ENCODE results near the gene PARP3. TPM values are rescaled to one million over a fixed set of nuclear protein-coding genes. Genes with fewer than 3 reads are reported as not detected.

The PARP3 gene
- total RNA-seq, 4 donors from 2014 or later, result 5.1 to 22.4 (median 11.4) TPM

- peak overlapping the region in 1 of 2 donors; percentile 74 for H3K27ac ChIP-seq
- no peaks in the 10 kb centered on the region for H3K36me3 ChIP-seq
- H3K9me3 ChIP-seq, result no peaks in the 10 kb centered on the region
- TF ChIP-seq POLR2A (IDR thresholded peaks at IDR 0.05) (no peak), CTCF (IDR thresholded peaks at IDR 0.05) (no peak)
- intact Hi-C loops (cut with DNase I; ENCODE audit: low total_unique reads), result no loop called here
- peak overlapping the region; percentile 69 to 72 for H3K4me3 ChIP-seq
- peaks cover 0 to 6% of the 10 kb centered on the region in 2 donors for H3K4me1 ChIP-seq
- no peaks in the 10 kb centered on the region for H3K27me3 ChIP-seq
- DNase-seq, result no peak
Measured at GRCh38 chr3:51940648-51941462, 1.3 kb upstream of the PARP3 start.

- H3K9me3 ChIP-seq, result no peaks in the 10 kb centered on the region
- H3K27ac ChIP-seq, result peak overlapping the region in 1 of 2 donors; percentile 74
- TF ChIP-seq POLR2A (IDR thresholded peaks at IDR 0.05), result no peak
- TF ChIP-seq CTCF (IDR thresholded peaks at IDR 0.05), result no peak
- intact Hi-C loops (cut with DNase I; ENCODE audit: low total_unique reads), result no loop called here
- no peaks in the 10 kb centered on the region for H3K36me3 ChIP-seq
- no peaks in the 10 kb centered on the region for H3K27me3 ChIP-seq
- H3K4me3 ChIP-seq, result peak overlapping the region; percentile 69 to 72
- H3K4me1 ChIP-seq, result peaks cover 0 to 6% of the 10 kb centered on the region in 2 donors
- no peak for DNase-seq
Measured at GRCh38 chr3:51941463-51941797, 733 bp upstream of the PARP3 start.

DNA sequence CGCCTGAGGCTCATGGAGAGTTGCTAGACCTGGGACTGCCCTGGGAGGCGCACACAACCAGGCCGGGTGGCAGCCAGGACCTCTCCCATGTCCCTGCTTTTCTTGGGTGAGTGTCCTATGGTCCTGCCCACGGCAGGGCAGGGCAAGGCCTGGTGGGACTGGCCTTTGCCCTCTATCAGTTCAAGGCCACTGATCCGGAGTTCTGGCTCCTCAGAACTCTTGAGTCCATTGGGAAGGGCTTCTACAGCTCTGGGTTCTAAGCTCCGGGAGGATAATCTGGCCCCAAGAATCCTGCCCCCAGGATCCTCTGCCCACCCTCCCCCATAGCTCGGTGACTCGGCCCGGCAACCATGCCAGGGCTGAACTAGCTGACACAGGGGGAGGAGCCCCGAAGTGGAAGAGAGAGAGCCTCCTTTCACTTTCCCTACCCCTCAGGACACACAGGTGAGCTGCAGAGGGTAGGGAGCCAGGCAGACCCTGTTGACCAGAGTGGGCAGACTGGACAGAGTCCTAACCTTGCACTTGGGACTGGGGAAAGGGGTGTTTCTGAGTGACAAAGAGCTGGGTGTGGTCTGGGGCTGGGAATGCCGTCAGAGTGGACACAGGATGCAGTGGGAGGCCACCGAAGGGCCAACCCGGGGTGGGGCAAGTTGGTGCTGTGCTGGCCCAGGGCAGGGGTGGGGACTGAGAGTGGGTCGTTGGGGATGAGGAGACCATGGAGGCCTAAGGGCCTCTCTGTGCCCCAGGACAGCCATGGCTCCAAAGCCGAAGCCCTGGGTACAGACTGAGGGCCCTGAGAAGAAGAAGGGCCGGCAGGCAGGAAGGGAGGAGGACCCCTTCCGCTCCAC lies 664 bp downstream of the PARP3 start:
- Histone ChIP-seq H3K27me3 (no peaks in the 10 kb centered on the region), H3K4me1 (peaks cover 0 to 6% of the 10 kb centered on the region in 2 donors), H3K9me3 (no peaks in the 10 kb centered on the region), H3K36me3 (no peaks in the 10 kb centered on the region), H3K27ac (peak overlapping the region; percentile 87 to 93), H3K4me3 (peak overlapping the region; percentile 41 to 72)
- TF ChIP-seq CTCF (IDR thresholded peaks at IDR 0.05), result no peak
- TF ChIP-seq POLR2A (IDR thresholded peaks at IDR 0.05), result no peak
- intact Hi-C loops (cut with DNase I; ENCODE audit: low total_unique reads), result no loop called here
- peak; percentile 52 to 62 for DNase-seq

GRCh38 chr3:51943451-51944391 lies 1.6 kb downstream of the PARP3 start:
- TF ChIP-seq POLR2A (IDR thresholded peaks at IDR 0.05) (no peak), CTCF (IDR thresholded peaks at IDR 0.05) (no peak)
- H3K4me1 ChIP-seq, result peaks cover 0 to 6% of the 10 kb centered on the region in 2 donors
- intact Hi-C loops (cut with DNase I; ENCODE audit: low total_unique reads), result no loop called here
- DNase-seq, result no peak
- no peaks in the 10 kb centered on the region for H3K36me3 ChIP-seq
- no peak overlapping the region for H3K4me3 ChIP-seq
- no peaks in the 10 kb centered on the region for H3K27me3 ChIP-seq
- H3K9me3 ChIP-seq, result no peaks in the 10 kb centered on the region
- H3K27ac ChIP-seq, result peak overlapping the region in 1 of 2 donors; percentile 93

Data from uterus (tissue), 4 donors.